MM.1S (cell line): Measurements from ENCODE around the gene CLEC16A.

Experiments used
- DNase-seq: peaks from one replicate; pipeline ENCODE4 v3.0.0-alpha.2; 2015
- H2AFZ ChIP-seq: fragments of 300-600 bp; sonication (generic); 2 replicates; pipeline ENCODE4 v1.6.0; 2016; ENCODE audit warnings: antibody characterized with exemption, low read length
- H3F3A ChIP-seq: fragments of 300-600 bp; sonication (generic); 2 replicates; pipeline ENCODE4 v1.6.1; 2016; ENCODE audit warnings: mild to moderate bottlenecking, antibody characterized with exemption, low read length, moderate library complexity, mixed read lengths; ENCODE audit not compliant: insufficient read depth
- H3K27ac ChIP-seq: fragments of 300-600 bp; sonication (generic); 2 replicates; pipeline ENCODE4 v1.5.1; 2016; ENCODE audit warnings: mild to moderate bottlenecking, low read length
- H3K27me3 ChIP-seq: fragments of 300-600 bp; sonication (generic); replicated peaks from 2 replicates; pipeline ENCODE4 v1.6.0; 2016; ENCODE audit warnings: low read length; ENCODE audit not compliant: insufficient read depth
- H3K36me3 ChIP-seq: fragments of 300-600 bp; sonication (generic); replicated peaks from 2 replicates; pipeline ENCODE4 v1.6.1; 2016; ENCODE audit warnings: mild to moderate bottlenecking, low read length, mixed read lengths; ENCODE audit not compliant: insufficient read depth
- H3K4me1 ChIP-seq: fragments of 300-600 bp; sonication (generic); 2 replicates; pipeline ENCODE4 v1.6.1; 2016; ENCODE audit warnings: low read length, mixed read lengths
- H3K4me2 ChIP-seq: fragments of 300-600 bp; sonication (generic); 2 replicates; pipeline ENCODE4 v1.6.0; 2016; ENCODE audit warnings: low read depth, low read length
- H3K4me3 ChIP-seq: fragments of 300-600 bp; sonication (generic); 2 replicates; pipeline ENCODE4 v1.5.1; 2016; ENCODE audit warnings: low read length, mixed read lengths
- H3K79me2 ChIP-seq: fragments of 300-600 bp; sonication (generic); 2 replicates; pipeline ENCODE4 v1.6.1; 2016; ENCODE audit warnings: mixed run types, low read length, mixed read lengths
- H3K9ac ChIP-seq: fragments of 300-600 bp; sonication (generic); 2 replicates; pipeline ENCODE4 v1.6.1; 2016; ENCODE audit warnings: low read length, mixed read lengths
- H3K9me2 ChIP-seq: fragments of 300-600 bp; sonication (generic); replicated peaks from 2 replicates; pipeline ENCODE4 v1.6.1; 2016; ENCODE audit warnings: mild to moderate bottlenecking, low read length, mixed read lengths; ENCODE audit not compliant: insufficient read depth
- H3K9me3 ChIP-seq: fragments of 300-600 bp; sonication (generic); replicated peaks from 2 replicates; pipeline ENCODE4 v1.6.1; 2016; ENCODE audit warnings: mild to moderate bottlenecking, low read length, mixed read lengths; ENCODE audit not compliant: insufficient read depth
- H4K20me1 ChIP-seq: fragments of 300-600 bp; sonication (generic); 2 replicates; pipeline ENCODE4 v1.6.1; 2016; ENCODE audit warnings: mild to moderate bottlenecking, low read length, moderate library complexity, mixed read lengths; ENCODE audit not compliant: insufficient read depth
- EZH2 ChIP-seq: fragments of 300-600 bp; sonication (generic); optimal IDR thresholded peaks from 2 replicates; pipeline ENCODE3; 2017; ENCODE audit warnings: low read depth, mild to moderate bottlenecking, antibody characterized with exemption, low read length, mixed read lengths
- EZH2phosphoT487 ChIP-seq: fragments of 300-600 bp; sonication (generic); IDR thresholded peaks from 2 replicates; pipeline ENCODE4 v1.6.1; 2018; ENCODE audit warnings: antibody characterized with exemption, low read length
- TF ChIP-seq, protein P1 (sequence below): fragments of 300-600 bp; sonication (generic); IDR thresholded peaks from 2 replicates; pipeline ENCODE4 v1.5.1; 2016; ENCODE audit warnings: antibody characterized with exemption, low read length, mixed read lengths

CLEC16A gene

DNA sequence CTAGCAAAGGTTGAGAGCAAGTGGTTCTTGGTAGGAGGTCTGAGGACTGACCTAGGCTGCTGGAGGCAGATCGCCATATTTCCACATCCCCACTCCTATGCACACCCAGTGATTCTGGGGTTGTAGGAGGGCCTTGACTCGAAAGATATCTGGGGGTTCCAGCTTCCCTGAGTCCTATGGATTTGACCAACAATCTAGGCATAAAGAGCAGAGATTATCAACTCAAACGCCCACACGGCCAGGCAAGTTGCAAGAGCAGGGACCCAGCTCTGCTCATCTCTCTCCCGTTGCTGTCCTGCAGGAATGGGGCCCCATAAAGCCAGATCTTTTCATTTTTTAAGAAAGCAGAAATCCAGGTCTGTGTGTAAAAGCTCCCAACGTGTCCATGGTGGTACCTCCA lies 217.1 kb downstream of the CLEC16A start:
- Histone ChIP-seq H3F3A (no peaks in the 10 kb centered on the region), H3K36me3 (no peaks in the 10 kb centered on the region), H2AFZ (no peak overlapping the region), H3K4me1 (no peaks in the 10 kb centered on the region), H3K79me2 (no peaks in the 10 kb centered on the region), H3K4me3 (no peak overlapping the region), H4K20me1 (no peaks in the 10 kb centered on the region), H3K27ac (no peak overlapping the region), H3K9ac (no peak overlapping the region), H3K27me3 (no peaks in the 10 kb centered on the region), H3K9me2 (no peaks in the 10 kb centered on the region), H3K4me2 (no peak overlapping the region), H3K9me3 (no peaks in the 10 kb centered on the region)
- TF ChIP-seq, protein P1, sequence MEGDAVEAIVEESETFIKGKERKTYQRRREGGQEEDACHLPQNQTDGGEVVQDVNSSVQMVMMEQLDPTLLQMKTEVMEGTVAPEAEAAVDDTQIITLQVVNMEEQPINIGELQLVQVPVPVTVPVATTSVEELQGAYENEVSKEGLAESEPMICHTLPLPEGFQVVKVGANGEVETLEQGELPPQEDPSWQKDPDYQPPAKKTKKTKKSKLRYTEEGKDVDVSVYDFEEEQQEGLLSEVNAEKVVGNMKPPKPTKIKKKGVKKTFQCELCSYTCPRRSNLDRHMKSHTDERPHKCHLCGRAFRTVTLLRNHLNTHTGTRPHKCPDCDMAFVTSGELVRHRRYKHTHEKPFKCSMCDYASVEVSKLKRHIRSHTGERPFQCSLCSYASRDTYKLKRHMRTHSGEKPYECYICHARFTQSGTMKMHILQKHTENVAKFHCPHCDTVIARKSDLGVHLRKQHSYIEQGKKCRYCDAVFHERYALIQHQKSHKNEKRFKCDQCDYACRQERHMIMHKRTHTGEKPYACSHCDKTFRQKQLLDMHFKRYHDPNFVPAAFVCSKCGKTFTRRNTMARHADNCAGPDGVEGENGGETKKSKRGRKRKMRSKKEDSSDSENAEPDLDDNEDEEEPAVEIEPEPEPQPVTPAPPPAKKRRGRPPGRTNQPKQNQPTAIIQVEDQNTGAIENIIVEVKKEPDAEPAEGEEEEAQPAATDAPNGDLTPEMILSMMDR, result no peak
- TF ChIP-seq EZH2phosphoT487 (no peak), EZH2 (no peak)
- no peak for DNase-seq

DNA sequence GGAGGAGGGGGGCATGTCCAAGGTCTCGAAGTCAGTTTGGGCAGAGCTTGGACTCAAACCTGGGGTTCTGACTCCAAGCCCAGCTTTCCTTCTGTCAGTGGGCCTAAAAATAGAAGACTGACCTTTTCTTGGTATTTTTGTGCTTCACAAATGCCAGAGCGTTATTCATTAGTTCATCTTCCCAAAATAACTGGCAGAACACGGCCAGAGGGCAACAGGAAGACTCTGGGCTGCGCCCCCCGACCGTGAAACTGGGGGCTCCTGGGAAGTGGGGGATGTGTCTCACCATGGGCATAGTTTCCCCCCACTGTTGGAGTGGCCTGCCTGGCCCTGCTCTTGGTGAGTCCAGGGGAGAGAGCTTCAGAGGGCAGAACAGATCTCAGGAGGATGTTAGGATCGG lies 217.6 kb downstream of the CLEC16A start:
- H3K9ac ChIP-seq, result no peak overlapping the region
- H2AFZ ChIP-seq, result no peak overlapping the region
- no peaks in the 10 kb centered on the region for H3F3A ChIP-seq
- H3K9me3 ChIP-seq, result no peaks in the 10 kb centered on the region
- H3K4me1 ChIP-seq, result no peaks in the 10 kb centered on the region
- no peaks in the 10 kb centered on the region for H3K79me2 ChIP-seq
- H3K36me3 ChIP-seq, result no peaks in the 10 kb centered on the region
- H3K4me2 ChIP-seq, result no peak overlapping the region
- H3K9me2 ChIP-seq, result no peaks in the 10 kb centered on the region
- no peaks in the 10 kb centered on the region for H4K20me1 ChIP-seq
- H3K4me3 ChIP-seq, result no peak overlapping the region
- TF ChIP-seq EZH2 (no peak), EZH2phosphoT487 (no peak)
- TF ChIP-seq, protein P1, result no peak
- no peak for DNase-seq
- no peaks in the 10 kb centered on the region for H3K27me3 ChIP-seq
- no peak overlapping the region for H3K27ac ChIP-seq

DNA sequence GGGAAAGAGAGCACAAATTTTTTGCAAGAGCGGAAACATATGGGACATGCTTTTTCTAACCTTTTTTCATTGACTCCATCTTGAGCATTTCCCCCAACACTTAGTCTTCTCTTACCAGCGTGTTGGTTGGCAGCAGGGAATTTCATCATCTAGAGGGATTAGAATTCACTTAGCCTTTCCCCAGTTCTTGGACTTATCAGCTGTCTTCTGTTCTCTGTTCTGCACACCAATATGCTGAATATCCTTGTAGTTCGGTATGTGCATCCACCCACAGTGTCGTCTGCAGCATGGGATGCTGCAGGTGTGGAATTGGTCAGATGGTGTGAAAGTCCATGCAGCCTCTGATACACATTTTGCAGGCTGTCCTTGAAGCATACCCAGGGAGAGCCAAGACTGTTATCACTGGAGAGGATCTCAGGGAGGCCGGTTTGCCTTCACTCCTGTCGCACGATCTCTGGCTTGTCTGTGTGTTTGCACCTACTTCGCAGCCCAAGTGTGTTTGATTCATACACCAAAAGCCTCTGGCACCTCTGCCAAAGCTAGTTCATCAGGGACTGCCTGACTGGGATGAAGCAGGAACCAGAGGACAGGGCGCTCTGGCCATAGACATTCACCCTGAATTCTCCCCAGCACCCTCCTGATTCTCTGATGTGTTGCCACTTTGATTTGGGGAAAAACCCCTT lies 218.4 kb downstream of the CLEC16A start:
- H3K27me3 ChIP-seq, result no peaks in the 10 kb centered on the region
- TF ChIP-seq, protein P1, result no peak
- TF ChIP-seq EZH2, result no peak
- no peak for TF ChIP-seq EZH2phosphoT487

More for the DNA sequence above, 218.4 kb downstream of the CLEC16A start:
- H3K4me1 ChIP-seq, result no peaks in the 10 kb centered on the region
- H3K36me3 ChIP-seq, result no peaks in the 10 kb centered on the region
- H3K4me3 ChIP-seq, result no peak overlapping the region
- no peak for DNase-seq
- no peaks in the 10 kb centered on the region for H3K79me2 ChIP-seq
- H3K9me2 ChIP-seq, result no peaks in the 10 kb centered on the region
- no peaks in the 10 kb centered on the region for H4K20me1 ChIP-seq
- no peaks in the 10 kb centered on the region for H3K9me3 ChIP-seq
- H3K9ac ChIP-seq, result no peak overlapping the region
- no peaks in the 10 kb centered on the region for H3F3A ChIP-seq
- H3K4me2 ChIP-seq, result no peak overlapping the region
- no peak overlapping the region for H2AFZ ChIP-seq
- H3K27ac ChIP-seq, result no peak overlapping the region
